ENCODE measurements around the gene TMPRSS13.

GRCh38 chr11:117906710-117907109 lies 22.5 kb downstream of the TMPRSS13 start:
- TF ChIP-seq CTCF (conservative IDR thresholded peaks at IDR 0.05) (no peak), EZH2 (IDR thresholded peaks at IDR 0.05; ENCODE audit: low read depth) (no peak)
